Stimulated activated effector memory CD8-positive, alpha-beta T cell treated with anti-CD3 and anti-CD28 coated beads, Interleukin-12 subunit alpha, Interleukin-12 subunit beta, amount 100 ng/mL, for 72 hours (primary cell): ENCODE measurements around the gene CLIP3.
A peak's percentile ranks its signal among the peaks of the same experiment; 100 is the strongest.
"Not testable (repeated sequence)": the region's sequence is repeated elsewhere in the genome, so short reads cannot be mapped to it uniquely, and the experiment has no call there.

Source experiments
- ATAC-seq: fragments of 150-1000 bp; cut with Tn5 transposase; 2 replicates; pipeline ENCODE4 v1.10.0; 2021
- DNase-seq, 2 donors: peaks; one replicate each; pipeline ENCODE4 v3.0.0; 2021 to 2022; ENCODE audit warnings: low spot score in 2 of 2
- H3K27ac Mint-ChIP-seq: one replicate; pipeline ENCODE4 v1.8.0; 2022; ENCODE audit warnings: mild to moderate bottlenecking, mixed read lengths
- H3K36me3 Mint-ChIP-seq: one replicate; pipeline ENCODE4 v1.8.0; 2022; ENCODE audit warnings: mild to moderate bottlenecking, mixed read lengths
- H3K4me1 Mint-ChIP-seq: one replicate; pipeline ENCODE4 v1.8.0; 2022; ENCODE audit warnings: mixed read lengths
- H3K4me3 Mint-ChIP-seq: one replicate; pipeline ENCODE4 v1.8.0; 2022; ENCODE audit warnings: mild to moderate bottlenecking, mixed read lengths
- H3K9me3 Mint-ChIP-seq: one replicate; pipeline ENCODE4 v1.8.0; 2022; ENCODE audit warnings: mixed read lengths

CLIP3 gene

DNA sequence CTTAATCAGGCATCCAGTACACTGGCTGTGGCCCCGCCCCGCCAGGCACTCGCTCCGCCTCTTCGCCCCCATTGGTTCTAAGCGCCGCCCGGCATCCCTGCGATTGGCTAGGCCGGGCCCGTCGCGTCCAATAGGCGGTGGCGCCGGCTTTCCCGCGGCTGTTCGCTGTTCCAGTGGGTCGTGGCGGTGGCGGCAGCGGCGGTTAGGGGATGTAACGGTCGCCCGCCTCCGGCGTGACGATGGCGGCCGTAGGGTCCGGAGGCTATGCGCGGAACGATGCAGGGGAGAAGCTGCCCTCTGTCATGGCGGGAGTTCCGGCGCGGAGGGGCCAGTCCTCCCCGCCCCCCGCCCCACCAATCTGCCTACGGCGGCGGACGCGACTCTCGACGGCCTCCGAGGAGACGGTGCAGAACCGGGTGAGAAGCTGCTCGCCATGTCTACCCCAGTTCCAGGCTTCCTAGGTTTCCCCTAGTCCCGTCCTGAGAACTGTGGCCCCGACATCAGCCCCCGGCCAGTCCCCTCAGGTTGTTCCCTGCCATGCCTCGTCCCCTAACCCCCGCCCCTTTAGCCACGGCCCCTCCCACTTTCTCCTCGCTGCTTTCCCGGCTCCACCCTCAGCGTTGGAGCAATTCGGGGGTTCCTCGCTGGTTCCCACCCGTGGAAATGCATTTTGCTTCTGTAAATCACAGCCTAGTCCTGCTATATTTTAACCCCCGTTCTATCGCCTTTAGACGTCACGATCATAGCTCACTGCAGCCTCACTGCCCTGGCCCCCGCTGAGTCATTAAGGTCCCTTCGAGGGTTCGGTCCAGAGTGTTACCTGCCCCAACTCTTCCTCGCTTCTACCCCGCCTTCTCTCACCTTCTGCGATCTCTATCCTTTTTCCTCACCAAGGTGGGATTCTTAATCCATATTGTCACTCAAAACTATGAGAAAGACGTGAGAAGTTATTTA is 22.3 kb upstream of the CLIP3 start, which contains the start of gene WDR62:
TSS of gene WDR62 (plus strand) at position 165 of the 954 bp plus-strand sequence. CDS start at position 240, 75 bp downstream.
- H3K27ac Mint-ChIP-seq: peak within 1 kb of the TSS; percentile 93
- peaks cover 21% of the 10 kb centered on the region for H3K36me3 Mint-ChIP-seq
- no peaks in the 10 kb centered on the region for H3K9me3 Mint-ChIP-seq
- H3K4me3 Mint-ChIP-seq: peak within 1 kb of the TSS; percentile 91
- ATAC-seq (peak; percentile 83), DNase-seq (peak in 1 of 2 donors; percentile 92)
- peaks cover 41% of the 10 kb centered on the region for H3K4me1 Mint-ChIP-seq

- Mint-ChIP-seq H3K9me3 (no peaks in the 10 kb centered on the region), H3K4me1 (peaks cover 41% of the 10 kb centered on the region), H3K36me3 (peaks cover 18% of the 10 kb centered on the region), H3K4me3 (peak within 1 kb of the TSS; percentile 91), H3K27ac (peak within 1 kb of the TSS; percentile 93)
- ATAC-seq (peak; percentile 92), DNase-seq (peak; percentile 96 to 100)
These were observed 21.6 kb upstream of the CLIP3 start, which contains the start of gene THAP8 for GRCh38 chr19:36054119-36054732. Gene THAP8, minus strand, starts transcription at chr19:36054285. Its CDS starts 68 bp downstream, at chr19:36054217.

GRCh38 chr19:36051637-36052036 is 19.0 kb upstream of the CLIP3 start:
- ATAC-seq: no peak
- Mint-ChIP-seq H3K27ac (peak overlapping the region; percentile 84), H3K4me1 (peaks cover 37% of the 10 kb centered on the region), H3K4me3 (peak overlapping the region; percentile 1), H3K9me3 (no peaks in the 10 kb centered on the region), H3K36me3 (peaks cover 15% of the 10 kb centered on the region)
- DNase-seq: no peak

GRCh38 chr19:36051236-36051635 is 18.6 kb upstream of the CLIP3 start:
- Mint-ChIP-seq H3K4me3 (peak overlapping the region; percentile 1), H3K9me3 (no peaks in the 10 kb centered on the region), H3K4me1 (peaks cover 34% of the 10 kb centered on the region), H3K36me3 (peaks cover 15% of the 10 kb centered on the region), H3K27ac (peak overlapping the region; percentile 84)
- DNase-seq (no peak), ATAC-seq (no peak)

DNA sequence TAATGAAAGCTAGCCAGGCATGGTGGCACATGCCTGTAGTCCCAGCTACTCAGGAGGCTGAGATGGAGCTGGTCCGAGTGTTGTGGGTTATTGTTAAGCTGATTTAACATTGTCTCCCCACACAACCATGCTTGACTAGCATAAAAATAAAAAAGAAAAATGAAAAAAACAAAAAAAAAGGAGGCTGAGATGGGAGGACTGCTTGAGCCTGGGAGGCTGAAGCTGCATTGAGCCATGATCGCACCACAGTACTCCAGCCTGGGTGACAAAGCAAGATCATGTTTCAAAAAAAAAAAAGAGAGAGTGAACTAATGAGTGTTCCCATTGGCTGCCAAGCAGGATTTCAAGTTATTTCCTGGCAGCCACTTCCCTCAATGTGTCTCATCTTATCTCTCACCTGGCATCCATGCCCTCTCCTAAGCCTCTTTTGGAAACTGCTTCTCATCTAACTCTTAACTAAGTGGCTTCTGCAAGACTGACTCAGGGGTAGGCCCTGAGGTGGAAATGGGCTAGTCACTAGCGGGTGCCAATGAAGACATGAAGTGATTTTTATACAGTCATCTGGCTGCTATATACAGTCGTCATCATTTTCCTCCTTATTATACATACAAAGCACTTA is 16.5 kb upstream of the CLIP3 start:
- H3K4me3 Mint-ChIP-seq: no peak overlapping the region
- peaks cover 21% of the 10 kb centered on the region for H3K4me1 Mint-ChIP-seq
- no peak overlapping the region for H3K27ac Mint-ChIP-seq
- DNase-seq (no peak), ATAC-seq (no peak)
- peaks cover 7% of the 10 kb centered on the region for H3K36me3 Mint-ChIP-seq
- H3K9me3 Mint-ChIP-seq: no peaks in the 10 kb centered on the region

GRCh38 chr19:36047835-36048234 is 15.2 kb upstream of the CLIP3 start:
- no peak for ATAC-seq
- H3K4me3 Mint-ChIP-seq: no peak overlapping the region
- no peaks in the 10 kb centered on the region for H3K9me3 Mint-ChIP-seq
- peaks cover 12% of the 10 kb centered on the region for H3K4me1 Mint-ChIP-seq
- H3K27ac Mint-ChIP-seq: no peak overlapping the region
- no peak for DNase-seq
- H3K36me3 Mint-ChIP-seq: peaks cover 5% of the 10 kb centered on the region

DNA sequence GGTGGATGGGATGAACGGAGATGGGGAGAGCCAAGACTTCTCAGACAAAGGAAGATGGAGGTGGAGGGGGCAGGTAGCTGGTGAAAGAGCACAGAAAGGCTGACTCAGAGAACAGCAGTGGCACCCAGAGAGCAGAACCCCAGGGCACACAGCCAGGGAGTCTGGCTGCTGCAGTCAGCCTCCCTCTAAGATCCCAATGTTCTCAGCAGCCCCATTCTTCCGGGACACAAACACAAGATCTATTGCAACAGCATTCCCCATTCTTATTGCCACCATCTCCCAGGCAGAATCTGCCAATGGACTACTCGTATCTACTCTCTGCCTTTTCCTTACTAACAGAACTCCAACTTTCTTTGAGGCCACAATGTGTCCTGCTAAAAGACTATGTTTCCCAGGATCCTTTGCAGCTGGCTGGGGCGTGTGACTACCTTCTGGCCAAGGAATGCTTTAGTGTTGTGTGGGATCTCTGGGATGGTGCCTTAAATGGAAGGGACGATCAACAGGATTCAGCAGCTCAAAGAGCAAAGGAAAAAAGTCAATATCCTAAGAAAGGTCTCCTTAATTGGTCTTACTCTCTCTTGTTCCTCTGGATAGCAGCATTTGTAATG is 13.9 kb upstream of the CLIP3 start:
- H3K4me3 Mint-ChIP-seq: no peak overlapping the region
- H3K9me3 Mint-ChIP-seq: no peaks in the 10 kb centered on the region
- no peak for ATAC-seq
- DNase-seq: no peak
- H3K36me3 Mint-ChIP-seq: peaks cover 5% of the 10 kb centered on the region
- H3K27ac Mint-ChIP-seq: no peak overlapping the region
- peaks cover 11% of the 10 kb centered on the region for H3K4me1 Mint-ChIP-seq

DNA sequence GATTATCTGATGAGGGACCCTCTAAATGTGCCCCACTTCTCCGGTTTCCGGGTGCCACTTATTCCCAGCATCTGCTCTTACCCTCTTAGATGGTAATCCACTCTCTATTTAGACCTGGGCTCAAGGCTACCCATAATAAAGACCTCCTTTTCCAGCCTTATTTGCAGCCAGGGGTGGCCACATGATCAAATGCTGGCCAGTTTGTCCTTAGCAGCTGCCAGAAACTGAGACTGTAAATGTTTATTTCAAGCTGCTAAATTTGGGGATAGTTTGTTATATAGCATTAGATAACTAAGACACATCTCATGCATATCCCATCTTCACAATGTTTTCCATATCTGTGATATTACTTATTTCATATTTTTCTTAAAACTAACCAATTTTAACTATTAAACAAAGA is 11.3 kb upstream of the CLIP3 start:
- no peaks in the 10 kb centered on the region for H3K4me1 Mint-ChIP-seq
- ATAC-seq: no peak
- no peak overlapping the region for H3K4me3 Mint-ChIP-seq
- no peak for DNase-seq
- no peak overlapping the region for H3K27ac Mint-ChIP-seq
- peaks cover 7% of the 10 kb centered on the region for H3K36me3 Mint-ChIP-seq
- no peaks in the 10 kb centered on the region for H3K9me3 Mint-ChIP-seq

GRCh38 chr19:36041831-36042230 is 9.2 kb upstream of the CLIP3 start:
- DNase-seq (no peak), ATAC-seq (no peak)
- peaks cover 6% of the 10 kb centered on the region for H3K4me1 Mint-ChIP-seq
- H3K36me3 Mint-ChIP-seq: peaks cover 8% of the 10 kb centered on the region
- H3K4me3 Mint-ChIP-seq: no peak overlapping the region
- H3K27ac Mint-ChIP-seq: peak overlapping the region; percentile 34
- no peaks in the 10 kb centered on the region for H3K9me3 Mint-ChIP-seq

DNA sequence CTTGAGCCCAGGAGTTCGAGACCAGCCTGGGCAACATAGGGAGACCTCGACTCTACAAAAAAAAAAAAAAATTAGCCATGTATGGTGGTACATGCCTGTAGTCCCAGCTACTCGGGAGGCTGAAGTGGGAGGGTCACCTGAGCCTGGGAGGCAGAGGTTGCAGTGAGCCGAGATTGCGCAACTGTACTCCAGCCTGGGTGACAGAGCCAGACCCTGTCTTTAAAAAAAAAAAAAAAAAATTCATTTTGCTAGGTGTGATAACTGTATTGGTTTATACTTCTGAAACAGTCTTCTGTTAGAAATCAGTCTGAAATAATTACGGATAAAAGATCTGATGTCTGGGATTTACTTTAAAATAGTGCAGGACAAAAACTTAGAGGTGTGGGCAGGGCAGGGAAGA is 8.4 kb upstream of the CLIP3 start:
- not testable (repeated sequence) for ATAC-seq, H3K4me1 Mint-ChIP-seq, H3K4me3 Mint-ChIP-seq, H3K9me3 Mint-ChIP-seq, DNase-seq
- Mint-ChIP-seq H3K36me3 (peaks cover 11% of the 10 kb centered on the region), H3K27ac (peak overlapping the region; percentile 34)

GRCh38 chr19:36040495-36040894 is 7.8 kb upstream of the CLIP3 start:
- ATAC-seq: no peak
- peaks cover 11% of the 10 kb centered on the region for H3K36me3 Mint-ChIP-seq
- H3K9me3 Mint-ChIP-seq: no peaks in the 10 kb centered on the region
- H3K27ac Mint-ChIP-seq: no peak overlapping the region
- H3K4me1 Mint-ChIP-seq: peaks cover 15% of the 10 kb centered on the region
- no peak for DNase-seq
- no peak overlapping the region for H3K4me3 Mint-ChIP-seq

- ATAC-seq: no peak
- no peaks in the 10 kb centered on the region for H3K9me3 Mint-ChIP-seq
- peak overlapping the region; percentile 1 for H3K27ac Mint-ChIP-seq
- H3K4me1 Mint-ChIP-seq: peaks cover 23% of the 10 kb centered on the region
- H3K36me3 Mint-ChIP-seq: peaks cover 30% of the 10 kb centered on the region
- no peak overlapping the region for H3K4me3 Mint-ChIP-seq
- no peak for DNase-seq
These were observed 1.4 kb downstream of the CLIP3 start for GRCh38 chr19:36031308-36031707.

DNA sequence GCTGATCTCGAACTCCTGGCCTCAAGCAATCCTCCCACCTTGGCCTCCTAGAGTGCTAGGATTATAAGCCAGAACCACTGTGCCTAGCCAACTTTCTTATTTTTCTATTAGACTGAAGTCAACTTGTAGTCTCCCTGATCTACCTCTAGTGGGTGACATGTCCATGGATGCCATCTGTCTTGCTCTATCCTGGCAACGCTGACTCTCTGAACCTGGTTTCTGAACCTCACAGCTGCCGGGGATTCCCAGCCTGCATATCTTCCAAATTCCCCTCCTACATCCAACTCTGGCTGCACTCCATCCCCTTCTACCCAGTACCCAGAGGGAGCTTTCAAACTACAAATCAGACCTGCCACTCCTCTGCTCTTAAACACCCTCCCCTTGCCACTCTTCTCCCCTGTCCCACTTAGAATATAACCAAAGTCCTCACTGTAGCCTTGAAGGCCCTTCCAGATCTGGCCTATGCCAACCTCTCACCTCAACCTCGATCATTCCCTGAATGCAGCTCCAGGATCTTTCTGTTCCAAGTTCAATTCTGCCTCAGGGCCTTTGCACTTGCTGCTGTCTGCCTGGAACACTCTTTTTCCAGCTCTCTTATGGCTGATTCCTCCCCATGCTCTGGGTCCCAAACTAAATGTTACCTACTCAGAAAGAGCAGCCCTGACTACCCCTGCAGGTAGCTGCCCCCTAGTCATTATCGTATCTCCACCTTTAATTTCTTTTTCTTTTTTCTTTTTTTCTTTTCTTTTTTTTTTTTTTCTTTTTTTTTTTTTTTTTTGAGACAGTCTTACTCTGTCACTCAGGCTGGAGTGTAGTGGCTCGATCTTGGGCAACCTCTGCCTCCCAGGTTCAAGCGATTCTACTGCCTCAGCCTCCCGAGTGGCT is 2.2 kb downstream of the CLIP3 start:
- no peaks in the 10 kb centered on the region for H3K9me3 Mint-ChIP-seq
- DNase-seq (no peak), ATAC-seq (no peak)
- peak overlapping the region; percentile 46 for H3K27ac Mint-ChIP-seq
- H3K4me3 Mint-ChIP-seq: no peak overlapping the region
- peaks cover 18% of the 10 kb centered on the region for H3K4me1 Mint-ChIP-seq
- H3K36me3 Mint-ChIP-seq: peaks cover 30% of the 10 kb centered on the region

- Mint-ChIP-seq H3K4me1 (no peaks in the 10 kb centered on the region), H3K9me3 (no peaks in the 10 kb centered on the region), H3K4me3 (no peak overlapping the region), H3K36me3 (peaks cover 32% of the 10 kb centered on the region), H3K27ac (peak overlapping the region; percentile 62)
- DNase-seq (no peak), ATAC-seq (no peak)
These were observed 4.2 kb downstream of the CLIP3 start for GRCh38 chr19:36028313-36029041.
